SH-SY5Y (cell line): ENCODE measurements around the gene HOXD13.

Source experiments
- GATA2 ChIP-seq: IDR thresholded peaks from 2 replicates; pipeline ENCODE4 v1.6.1; 2011; ENCODE audit warnings: mild to moderate bottlenecking, low read depth, low read length
- GATA3 ChIP-seq: IDR thresholded peaks from 2 replicates; pipeline ENCODE4 v1.6.1; 2011; ENCODE audit warnings: low read depth, mild to moderate bottlenecking, low read length, moderate library complexity

DNA sequence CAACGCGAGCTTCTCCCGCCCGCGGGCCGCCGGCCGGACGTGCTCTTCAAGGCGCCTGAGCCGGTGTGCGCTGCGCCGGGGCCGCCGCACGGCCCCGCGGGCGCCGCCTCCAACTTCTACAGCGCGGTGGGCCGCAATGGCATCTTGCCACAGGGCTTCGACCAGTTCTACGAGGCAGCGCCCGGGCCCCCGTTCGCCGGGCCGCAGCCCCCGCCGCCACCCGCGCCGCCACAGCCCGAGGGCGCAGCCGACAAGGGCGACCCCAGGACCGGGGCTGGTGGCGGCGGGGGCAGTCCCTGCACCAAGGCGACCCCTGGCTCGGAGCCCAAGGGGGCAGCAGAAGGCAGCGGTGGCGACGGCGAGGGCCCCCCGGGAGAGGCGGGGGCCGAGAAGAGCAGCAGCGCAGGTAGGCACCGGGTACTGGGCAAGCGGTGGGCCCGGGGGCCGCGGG is 15.2 kb downstream of the HOXD13 start:
- TF ChIP-seq GATA3 (no peak), GATA2 (no peak)
